ENCODE data around the gene NME3.

Gene NME3

GRCh38 chr16:1760911-1761310, 10.4 kb downstream of the NME3 start:
- H3K4me3 ChIP-seq (ENCODE audit: control insufficient read depth, low read depth, low read length) = no peak overlapping the region
- DNase-seq (ENCODE audit: low read depth) = no peak
- no peak for TF ChIP-seq CTCF (IDR thresholded peaks at IDR 0.05; ENCODE audit: control insufficient read depth, insufficient read depth, low read depth, low read length, missing control alignments)

GRCh38 chr16:1759511-1759910, 11.8 kb downstream of the NME3 start:
- no peak for TF ChIP-seq CTCF (IDR thresholded peaks at IDR 0.05; ENCODE audit: control insufficient read depth, insufficient read depth, low read depth, low read length, missing control alignments)
- DNase-seq (ENCODE audit: low read depth) = no peak
- H3K4me3 ChIP-seq (ENCODE audit: control insufficient read depth, low read depth, low read length) = no peak overlapping the region

GRCh38 chr16:1758923-1759322, 12.4 kb downstream of the NME3 start:
- DNase-seq (ENCODE audit: low read depth) = no peak
- H3K4me3 ChIP-seq (ENCODE audit: control insufficient read depth, low read depth, low read length) = no peak overlapping the region
- no peak for TF ChIP-seq CTCF (IDR thresholded peaks at IDR 0.05; ENCODE audit: control insufficient read depth, insufficient read depth, low read depth, low read length, missing control alignments)

GRCh38 chr16:1757714-1758461, 13.5 kb downstream of the NME3 start:
- no peak overlapping the region for H3K4me3 ChIP-seq (ENCODE audit: control insufficient read depth, low read depth, low read length)
- DNase-seq (ENCODE audit: low read depth) = no peak
- TF ChIP-seq CTCF (IDR thresholded peaks at IDR 0.05; ENCODE audit: control insufficient read depth, insufficient read depth, low read depth, low read length, missing control alignments) = no peak

- TF ChIP-seq CTCF (IDR thresholded peaks at IDR 0.05; ENCODE audit: control insufficient read depth, insufficient read depth, low read depth, low read length, missing control alignments) = no peak
- H3K4me3 ChIP-seq (ENCODE audit: control insufficient read depth, low read depth, low read length) = no peak overlapping the region
- DNase-seq (ENCODE audit: low read depth) = no peak
Measured at GRCh38 chr16:1754204-1754603, 17.1 kb downstream of the NME3 start.

GRCh38 chr16:1752853-1753252, 18.5 kb downstream of the NME3 start:
- no peak for TF ChIP-seq CTCF (IDR thresholded peaks at IDR 0.05; ENCODE audit: control insufficient read depth, insufficient read depth, low read depth, low read length, missing control alignments)
- no peak for DNase-seq (ENCODE audit: low read depth)
- H3K4me3 ChIP-seq (ENCODE audit: control insufficient read depth, low read depth, low read length) = no peak overlapping the region
